H4 (cell line): Measurements from ENCODE around the gene ACAD10. TPM values are rescaled to one million over a fixed set of nuclear protein-coding genes. Genes with fewer than 3 reads are reported as not detected.
"Not testable (repeated sequence)": the region's sequence is repeated elsewhere in the genome, so short reads cannot be mapped to it uniquely, and the experiment has no call there.

ENCODE experiments used
- DNase-seq: peaks from one replicate; pipeline ENCODE4 v3.0.0-alpha.2; 2015; ENCODE audit warnings: low spot score
- total RNA-seq: library from RNA; depleted of rRNA; stranded (reverse); fragments of >200 nt; shearing (Covaris generic); gene quantifications from 2 replicates; pipeline ENCODE4 v1.2.3, GENCODE V29; 2014

ACAD10 gene
- total RNA-seq, 1 experiment from 2014 or later: 7.6 TPM

GRCh38 chr12:111753144-111753881, 67.5 kb downstream of the ACAD10 start:
- peak; percentile 43 for DNase-seq

- DNase-seq: no peak
Measured at GRCh38 chr12:111754671-111755070, 68.8 kb downstream of the ACAD10 start.

DNA sequence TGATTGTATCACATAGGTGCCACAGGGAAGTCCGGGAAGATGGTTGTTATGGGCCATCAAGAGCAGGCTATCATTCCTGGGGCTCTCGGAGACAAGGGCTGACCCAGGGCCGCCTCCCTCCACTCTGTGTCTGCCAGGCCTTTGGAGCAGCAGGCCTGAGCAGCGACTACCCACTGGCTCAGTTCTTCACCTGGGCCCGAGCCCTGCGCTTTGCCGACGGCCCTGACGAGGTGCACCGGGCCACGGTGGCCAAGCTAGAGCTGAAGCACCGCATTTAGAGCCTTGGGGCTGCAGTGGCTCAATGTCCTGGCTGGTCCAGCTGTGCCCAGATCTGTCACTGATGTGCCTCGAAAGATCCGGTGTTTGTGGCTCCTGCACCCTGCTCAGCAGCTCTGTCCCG, 70.3 kb downstream of the ACAD10 start:
- DNase-seq: no peak

DNA sequence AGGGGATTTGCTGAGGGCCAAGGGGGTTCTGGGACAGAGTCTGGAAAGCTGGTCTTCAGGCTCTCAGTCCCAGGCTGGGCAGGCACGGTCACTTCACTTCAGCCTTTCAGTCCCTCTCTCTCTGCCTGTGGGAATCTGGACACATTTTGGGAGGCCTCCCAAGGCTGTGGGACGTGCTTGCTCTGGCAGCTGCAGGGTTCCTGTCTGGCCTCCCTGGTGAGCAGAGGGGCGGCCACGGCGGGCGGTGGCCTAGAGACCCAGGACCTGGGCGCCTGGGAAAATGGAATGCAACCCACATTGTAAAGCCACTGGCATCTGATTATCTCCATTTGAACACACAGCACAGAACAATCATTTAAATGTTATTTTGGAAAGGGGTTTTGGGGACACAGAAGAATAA, 70.8 kb downstream of the ACAD10 start:
- DNase-seq: no peak

DNA sequence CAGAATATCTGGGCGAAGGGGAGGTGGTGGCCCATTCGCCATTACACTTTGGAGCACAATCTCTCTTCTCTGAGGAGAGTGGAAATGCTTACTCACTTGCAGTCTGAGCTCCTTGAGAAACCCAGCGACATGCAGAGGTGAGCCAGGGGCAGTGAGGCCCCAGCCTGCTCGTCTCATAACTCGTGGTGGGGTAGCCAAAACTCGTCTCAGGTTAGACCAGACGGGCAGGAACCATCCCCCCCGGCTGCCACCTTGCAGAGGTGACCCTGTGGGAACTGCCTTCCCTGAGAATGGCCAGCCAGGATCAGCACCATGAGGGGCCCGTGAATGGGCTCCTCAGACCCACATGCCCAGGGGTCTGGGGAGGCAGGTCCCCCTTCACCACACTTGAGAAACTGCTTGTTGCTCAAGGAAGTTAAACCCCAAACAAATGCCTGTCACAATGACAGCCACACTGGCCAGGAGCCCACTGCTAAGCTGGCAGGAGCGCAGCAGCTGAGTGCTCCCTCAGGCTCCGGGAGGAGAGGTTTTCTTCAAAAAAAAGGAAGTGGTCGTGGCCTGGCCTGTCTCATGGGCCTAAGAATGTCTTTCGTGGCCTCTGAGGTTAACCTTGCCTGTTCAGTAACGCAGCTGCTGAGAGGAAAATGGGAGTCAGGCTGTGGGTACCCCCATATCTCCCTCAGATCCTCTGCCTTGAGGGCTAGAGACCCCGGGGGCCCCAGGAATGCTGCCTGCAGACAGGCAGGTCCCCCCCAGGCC, 71.7 kb downstream of the ACAD10 start:
- DNase-seq: peak; percentile 51

- DNase-seq: no peak
Measured at GRCh38 chr12:111758120-111758561, 72.3 kb downstream of the ACAD10 start.

DNA sequence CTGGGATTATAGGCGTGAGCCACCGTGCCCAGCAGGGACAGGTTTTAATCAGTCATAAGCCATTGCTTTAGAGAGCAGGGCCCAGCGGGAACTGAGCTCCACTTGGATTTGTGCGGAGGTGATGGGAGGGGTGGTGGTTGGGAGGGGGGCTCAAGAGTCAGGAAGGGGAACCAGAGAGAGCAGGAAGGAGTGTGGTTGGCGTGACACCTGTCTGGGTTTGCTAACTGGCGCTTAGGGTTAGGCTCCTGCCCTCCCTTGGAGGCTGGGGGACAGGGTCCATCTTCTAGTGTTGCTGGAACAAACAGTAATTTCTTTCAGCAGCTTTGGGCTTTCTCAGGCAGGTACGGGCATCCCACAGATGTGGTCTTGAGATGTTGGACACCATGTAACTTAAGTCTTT, 73.4 kb downstream of the ACAD10 start:
- DNase-seq: no peak

DNA sequence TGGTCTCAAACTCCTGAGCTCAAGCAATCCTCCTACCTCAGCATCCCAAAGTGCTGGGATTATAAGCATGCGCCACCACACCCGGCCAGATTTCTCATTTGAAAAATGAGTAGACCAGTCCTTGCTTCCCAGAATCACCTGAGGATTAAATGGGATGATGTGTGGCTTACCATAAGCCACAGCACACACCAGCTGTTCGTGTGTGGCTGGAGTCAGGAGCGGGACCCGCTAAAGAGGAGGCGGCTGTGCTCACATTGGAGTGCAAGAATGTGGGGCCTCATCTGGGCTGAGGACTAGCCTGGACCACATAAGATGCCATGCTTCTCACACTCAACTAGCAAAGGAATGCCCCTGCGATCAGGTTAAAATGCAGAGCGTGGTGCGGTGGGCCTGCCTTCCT, 74.1 kb downstream of the ACAD10 start:
- DNase-seq: no peak

DNA sequence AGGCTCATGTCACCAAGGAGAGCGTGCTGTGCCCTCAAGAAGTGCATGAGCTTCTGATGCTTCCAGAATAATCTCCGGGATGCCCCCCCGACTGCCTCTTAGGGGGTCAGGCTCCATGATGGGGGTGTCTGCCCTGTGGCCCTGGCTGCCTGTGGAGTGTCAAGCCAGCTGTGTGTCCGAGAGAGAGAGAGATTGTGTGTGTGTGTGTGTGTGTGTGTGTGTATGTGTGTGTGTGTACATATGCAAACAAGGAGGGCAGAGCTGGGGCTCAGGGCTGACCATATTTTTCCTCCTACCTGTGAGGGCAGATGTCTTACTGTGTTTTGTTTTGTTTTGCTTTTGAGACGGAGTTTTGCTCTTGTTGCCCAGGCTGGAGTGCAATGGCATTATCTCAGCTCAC, 75.2 kb downstream of the ACAD10 start:
- no peak for DNase-seq

- no peak for DNase-seq
Measured at GRCh38 chr12:111761706-111762105, 75.9 kb downstream of the ACAD10 start.

GRCh38 chr12:111763552-111763951, 77.7 kb downstream of the ACAD10 start:
- DNase-seq: not testable (repeated sequence)

GRCh38 chr12:111764120-111764821, 78.4 kb downstream of the ACAD10 start:
- no peak for DNase-seq

DNA sequence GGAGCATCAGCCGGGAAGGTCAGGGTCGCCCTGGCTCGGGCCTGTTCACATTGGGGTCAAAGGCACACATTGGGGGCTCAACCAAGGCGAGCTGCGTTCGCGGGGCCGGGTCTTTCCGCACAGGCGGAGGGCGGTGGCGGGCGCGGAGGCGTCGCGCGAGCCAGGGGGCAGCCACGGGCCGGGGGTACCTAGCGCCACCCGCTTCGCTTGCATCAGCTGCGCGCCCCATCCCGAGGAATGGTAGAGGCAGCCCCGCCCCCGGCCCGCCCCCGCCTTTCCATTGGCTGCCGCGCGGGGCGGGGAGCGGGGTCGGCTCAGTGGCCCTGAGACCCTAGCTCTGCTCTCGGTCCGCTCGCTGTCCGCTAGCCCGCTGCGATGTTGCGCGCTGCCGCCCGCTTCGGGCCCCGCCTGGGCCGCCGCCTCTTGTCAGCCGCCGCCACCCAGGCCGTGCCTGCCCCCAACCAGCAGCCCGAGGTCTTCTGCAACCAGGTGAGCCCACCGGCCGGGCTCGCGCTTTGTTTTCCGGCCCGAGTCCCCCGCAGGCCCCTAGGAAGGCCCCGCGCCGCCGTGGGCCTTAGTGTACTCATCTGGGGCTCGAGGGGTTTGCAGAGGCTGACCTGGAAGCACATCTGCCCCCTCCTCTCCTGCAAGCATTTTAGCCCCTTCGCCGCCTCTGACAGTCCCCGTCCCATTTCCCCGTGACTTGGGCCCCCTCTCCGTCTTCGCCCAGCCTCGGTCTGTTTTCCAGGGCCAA, 80.9 kb downstream of the ACAD10 start, which contains the start of gene ALDH2:
Gene ALDH2 (plus strand): TSS at position 326 of the 754 bp plus-strand sequence. CDS start 50 bp downstream, at position 376.
- DNase-seq: no peak

- DNase-seq: no peak
Measured at GRCh38 chr12:111767362-111768158, 81.7 kb downstream of the ACAD10 start.

DNA sequence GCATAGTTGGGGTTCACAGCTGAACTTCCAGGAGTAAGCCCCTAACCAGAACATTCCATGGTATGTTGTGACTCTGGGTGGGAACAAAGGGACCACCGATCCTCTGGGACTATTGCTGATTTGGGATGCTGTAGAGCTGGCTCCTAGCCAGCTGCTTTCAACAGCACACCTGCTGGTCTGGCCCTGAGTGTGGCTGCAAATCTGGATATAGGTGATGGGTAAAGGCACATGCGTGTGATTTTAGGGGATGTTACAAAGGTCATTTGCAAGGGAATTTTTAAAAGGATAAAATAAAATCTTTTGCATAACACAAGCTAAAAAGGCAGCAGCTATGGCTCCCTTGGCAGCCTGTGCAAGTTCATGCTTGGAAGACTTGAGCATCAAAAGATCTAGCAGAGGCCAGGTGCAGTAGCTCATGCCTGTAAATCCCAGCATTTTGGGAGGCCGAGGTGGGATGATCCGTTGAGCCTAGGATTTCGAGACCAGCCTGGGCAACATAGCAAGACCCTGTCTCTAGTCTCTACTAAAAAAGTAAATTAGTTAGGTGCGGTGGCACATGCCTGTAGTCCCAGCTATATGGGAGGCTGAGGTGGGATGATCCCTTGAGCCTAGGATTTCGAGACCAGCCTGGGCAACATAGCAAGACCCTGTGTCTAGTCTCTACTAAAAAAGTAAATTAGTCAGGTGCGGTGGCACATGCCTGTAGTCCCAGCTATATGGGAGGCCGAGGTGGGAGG, 82.5 kb downstream of the ACAD10 start:
- DNase-seq: no peak

DNA sequence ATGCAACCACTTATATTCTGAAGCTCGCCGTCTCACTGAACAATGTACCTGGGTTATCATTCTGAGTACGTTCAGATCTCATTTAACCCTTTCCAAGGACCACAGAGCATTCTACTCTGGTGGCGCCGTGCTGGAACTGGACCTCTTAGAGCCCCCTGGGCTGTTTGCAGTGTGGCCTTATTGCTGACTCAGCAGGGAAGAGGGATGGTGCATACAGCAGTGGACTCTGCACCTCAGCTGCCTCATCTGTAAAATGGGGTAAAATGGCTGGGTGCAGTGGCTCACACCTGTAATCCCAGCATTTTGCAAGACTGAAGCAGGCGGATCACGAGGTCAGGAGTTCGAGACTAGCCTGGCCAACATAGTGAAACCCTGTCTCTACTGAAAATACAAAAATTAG, 83.7 kb downstream of the ACAD10 start:
- no peak for DNase-seq

DNA sequence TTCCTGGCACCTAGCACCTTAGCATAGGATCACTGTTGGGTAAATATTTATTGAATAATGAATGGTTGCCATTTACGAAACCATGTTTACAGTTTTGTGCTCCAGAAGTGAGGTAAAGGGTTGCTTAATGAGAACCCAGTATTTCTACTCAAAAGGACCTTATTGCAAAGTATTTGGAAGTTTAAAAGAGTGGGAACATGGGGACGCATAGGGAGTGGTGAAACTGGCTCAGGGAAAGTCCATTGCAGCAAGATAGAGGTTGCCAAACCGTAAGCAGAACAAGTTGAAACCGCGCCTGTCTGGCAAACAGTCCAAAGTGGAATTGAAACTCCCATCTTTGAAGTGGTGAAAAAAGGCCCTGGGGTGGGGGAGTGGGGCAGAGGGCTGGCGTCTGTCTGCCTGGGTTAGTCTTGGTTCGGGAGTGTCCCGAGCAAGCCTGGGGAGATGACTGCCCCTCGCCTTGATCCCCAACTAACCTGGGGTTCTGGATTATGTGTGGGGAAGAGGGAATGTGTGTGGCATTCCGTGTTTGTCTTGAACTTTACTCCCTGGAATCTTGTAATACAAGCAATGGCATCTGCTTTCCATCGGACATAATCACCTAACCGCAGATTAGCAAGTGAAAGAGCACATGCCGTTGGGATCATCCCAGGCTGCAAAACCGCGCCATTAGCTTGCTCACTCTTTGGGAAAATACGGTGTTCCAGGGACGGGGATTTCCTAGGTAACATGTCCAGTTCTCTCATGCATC, 88.1 kb downstream of the ACAD10 start:
- peak; percentile 87 for DNase-seq

DNA sequence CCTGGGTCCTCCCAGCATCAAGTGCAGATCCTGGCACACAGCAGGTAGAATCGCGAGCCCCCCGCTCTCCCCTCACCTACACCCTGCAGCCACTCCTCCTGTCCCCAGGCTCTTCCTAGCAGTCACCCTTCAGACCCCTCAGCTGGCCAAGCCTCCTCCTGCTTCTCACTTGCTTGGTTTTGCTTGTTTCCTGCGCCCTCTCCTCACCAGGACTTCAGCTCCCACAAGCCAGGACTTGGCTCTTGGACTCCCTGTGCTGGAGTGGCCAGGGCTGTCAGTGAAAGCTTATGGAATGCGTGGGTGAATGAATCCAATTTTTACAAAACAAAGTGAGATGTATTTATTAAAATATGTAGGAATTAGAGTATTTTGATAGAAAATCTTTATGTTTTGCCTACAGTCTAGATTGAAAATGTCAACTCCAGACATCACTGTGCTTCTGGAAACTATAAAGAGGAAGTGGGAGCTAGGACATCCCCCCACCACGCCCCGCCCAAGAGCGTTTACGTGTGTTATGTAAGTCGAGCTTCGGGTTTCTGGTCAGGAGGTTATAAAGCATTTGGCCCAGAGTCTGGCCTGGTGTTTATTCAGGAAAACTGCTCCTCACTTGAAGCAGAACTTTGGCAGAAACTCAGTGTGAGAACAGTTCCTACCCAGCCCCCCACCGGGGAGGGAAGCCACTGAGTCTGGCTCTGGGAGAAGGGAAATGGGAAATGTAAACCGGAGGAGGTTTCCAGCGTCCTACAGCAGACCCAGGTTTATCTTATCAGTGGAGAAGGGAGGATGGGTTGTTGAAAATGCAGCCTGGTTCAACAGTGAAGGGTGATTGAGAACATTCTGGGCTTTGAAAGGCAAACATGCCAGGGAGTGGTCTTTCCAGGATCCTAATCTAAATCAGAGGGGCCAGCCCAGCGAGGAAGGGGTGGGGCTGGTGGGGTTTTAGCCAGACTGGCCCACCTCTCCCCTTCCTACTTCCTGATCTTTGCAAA, 89.6 kb downstream of the ACAD10 start:
- DNase-seq: peak; percentile 68
